ES-I3 (cell line): ENCODE data around the gene DNAJC18.
A peak's percentile ranks its signal among the peaks of the same experiment; 100 is the strongest.
"Not testable (repeated sequence)": the region's sequence is repeated elsewhere in the genome, so short reads cannot be mapped to it uniquely, and the experiment has no call there.

ENCODE experiments used
- H3K36me3 ChIP-seq: 2 replicates; pipeline ENCODE4 v1.6.1; 2013; ENCODE audit warnings: mild to moderate bottlenecking, low read length, control low read depth, moderate library complexity; ENCODE audit not compliant: insufficient read depth
- H3K4me1 ChIP-seq: 2 replicates; pipeline ENCODE4 v1.6.1; 2013; ENCODE audit warnings: mild to moderate bottlenecking, control low read depth, low read length; ENCODE audit not compliant: insufficient read depth
- H3K9ac ChIP-seq: 2 replicates; pipeline ENCODE4 v1.6.1; 2013; ENCODE audit warnings: low read depth, mild to moderate bottlenecking, low read length, moderate library complexity
- H3K9me3 ChIP-seq: 2 replicates; pipeline ENCODE4 v1.6.1; 2013; ENCODE audit warnings: mild to moderate bottlenecking, low read length, moderate library complexity; ENCODE audit not compliant: control insufficient read depth, insufficient read depth

Gene DNAJC18

GRCh38 chr5:139394654-139395566 lies 44.4 kb downstream of the DNAJC18 start, which contains the start of gene PROB1:
Gene PROB1, minus strand, starts transcription at chr5:139395104. Its CDS starts 23 bp downstream, at chr5:139395081.
- H3K4me1 ChIP-seq, result peaks cover 23% of the 10 kb centered on the region
- H3K36me3 ChIP-seq, result no peaks in the 10 kb centered on the region
- peak within 1 kb of the TSS; percentile 80 for H3K9ac ChIP-seq
- H3K9me3 ChIP-seq, result no peaks in the 10 kb centered on the region

- Histone ChIP-seq H3K4me1 (peaks cover 23% of the 10 kb centered on the region), H3K9me3 (no peaks in the 10 kb centered on the region), H3K36me3 (no peaks in the 10 kb centered on the region), H3K9ac (peak overlapping the region; percentile 80)
Measured at GRCh38 chr5:139394123-139394653, 45.1 kb downstream of the DNAJC18 start.

- no peaks in the 10 kb centered on the region for H3K36me3 ChIP-seq
- H3K9ac ChIP-seq, result peak overlapping the region; percentile 80
- no peaks in the 10 kb centered on the region for H3K9me3 ChIP-seq
- H3K4me1 ChIP-seq, result peaks cover 24% of the 10 kb centered on the region
Measured at GRCh38 chr5:139393497-139394122, 45.7 kb downstream of the DNAJC18 start.

GRCh38 chr5:139392678-139393496 lies 46.4 kb downstream of the DNAJC18 start:
- H3K4me1 ChIP-seq, result peaks cover 31% of the 10 kb centered on the region
- H3K9ac ChIP-seq, result peak overlapping the region; percentile 80
- H3K36me3 ChIP-seq, result no peaks in the 10 kb centered on the region
- no peaks in the 10 kb centered on the region for H3K9me3 ChIP-seq

GRCh38 chr5:139392324-139392677 lies 47.0 kb downstream of the DNAJC18 start:
- no peaks in the 10 kb centered on the region for H3K36me3 ChIP-seq
- peaks cover 36% of the 10 kb centered on the region for H3K4me1 ChIP-seq
- no peaks in the 10 kb centered on the region for H3K9me3 ChIP-seq
- H3K9ac ChIP-seq, result peak overlapping the region; percentile 80; the same call in 1 of the 2 replicates

- no peaks in the 10 kb centered on the region for H3K9me3 ChIP-seq
- H3K9ac ChIP-seq, result peak overlapping the region; percentile 80; the same call in 1 of the 2 replicates
- no peaks in the 10 kb centered on the region for H3K36me3 ChIP-seq
- peaks cover 36% of the 10 kb centered on the region for H3K4me1 ChIP-seq
Measured at GRCh38 chr5:139391570-139392323, 47.6 kb downstream of the DNAJC18 start.

GRCh38 chr5:139390639-139391569 lies 48.4 kb downstream of the DNAJC18 start:
- Histone ChIP-seq H3K4me1 (peaks cover 30% of the 10 kb centered on the region), H3K9me3 (no peaks in the 10 kb centered on the region)

GRCh38 chr5:139389701-139390638 lies 49.4 kb downstream of the DNAJC18 start, which contains the start of gene MZB1:
Gene MZB1, minus strand, starts transcription at chr5:139389913. Its CDS starts 57 bp downstream, at chr5:139389856.
- Histone ChIP-seq H3K9ac (no peak within 1 kb of the TSS), H3K4me1 (peaks cover 22% of the 10 kb centered on the region), H3K9me3 (no peaks in the 10 kb centered on the region), H3K36me3 (no peaks in the 10 kb centered on the region)

More at GRCh38 chr5:139390639-139391569, 48.4 kb downstream of the DNAJC18 start:
- Histone ChIP-seq H3K9ac (no peak overlapping the region), H3K36me3 (no peaks in the 10 kb centered on the region)

GRCh38 chr5:139388198-139388821 lies 51.0 kb downstream of the DNAJC18 start:
- Histone ChIP-seq H3K9me3 (no peaks in the 10 kb centered on the region), H3K9ac (peak overlapping the region; percentile 1; the same call in 1 of the 2 replicates), H3K36me3 (no peaks in the 10 kb centered on the region), H3K4me1 (peaks cover 22% of the 10 kb centered on the region)

- Histone ChIP-seq H3K9ac (peak overlapping the region; percentile 1; the same call in 1 of the 2 replicates), H3K4me1 (peaks cover 22% of the 10 kb centered on the region)
Measured at GRCh38 chr5:139387611-139388197, 51.6 kb downstream of the DNAJC18 start.

GRCh38 chr5:139386956-139387355 lies 52.4 kb downstream of the DNAJC18 start:
- H3K4me1 ChIP-seq, result peaks cover 22% of the 10 kb centered on the region
- H3K9me3 ChIP-seq, H3K9ac ChIP-seq, H3K36me3 ChIP-seq: not testable (repeated sequence)

More at GRCh38 chr5:139387611-139388197, 51.6 kb downstream of the DNAJC18 start:
- Histone ChIP-seq H3K36me3 (no peaks in the 10 kb centered on the region), H3K9me3 (no peaks in the 10 kb centered on the region)
